ENCODE data around the gene PTP4A1.

Gene PTP4A1

GRCh38 chr6:63554782-63555181, 17.5 kb upstream of the PTP4A1 start:
- DNase-seq (ENCODE audit: low spot score) = no peak

GRCh38 chr6:63556369-63556768, 15.9 kb upstream of the PTP4A1 start:
- no peak for DNase-seq (ENCODE audit: low spot score)

GRCh38 chr6:63558278-63558677, 14.0 kb upstream of the PTP4A1 start:
- DNase-seq (ENCODE audit: low spot score) = no peak

GRCh38 chr6:63560801-63561287, 11.4 kb upstream of the PTP4A1 start:
- DNase-seq (ENCODE audit: low spot score) = no peak

GRCh38 chr6:63561288-63561687, 11.0 kb upstream of the PTP4A1 start:
- no peak for DNase-seq (ENCODE audit: low spot score)

- DNase-seq (ENCODE audit: low spot score) = no peak
Observed at GRCh38 chr6:63563235-63563634, 9.0 kb upstream of the PTP4A1 start.

- no peak for DNase-seq (ENCODE audit: low spot score)
Observed at GRCh38 chr6:63565058-63565726, 7.1 kb upstream of the PTP4A1 start.

GRCh38 chr6:63565727-63566596, 6.3 kb upstream of the PTP4A1 start:
- no peak for DNase-seq (ENCODE audit: low spot score)

- no peak for DNase-seq (ENCODE audit: low spot score)
Observed at GRCh38 chr6:63567966-63568365, 4.3 kb upstream of the PTP4A1 start.

- no peak for DNase-seq (ENCODE audit: low spot score)
Observed at GRCh38 chr6:63571361-63572043, 778 bp upstream of the PTP4A1 start.

GRCh38 chr6:63572747-63573075, 431 bp downstream of the PTP4A1 start:
- DNase-seq (ENCODE audit: low spot score) = no peak

- DNase-seq (ENCODE audit: low spot score) = peak; percentile 31
Observed at GRCh38 chr6:63573076-63573898, 1.0 kb downstream of the PTP4A1 start.

- peak; percentile 78 for DNase-seq (ENCODE audit: low spot score)
Observed at GRCh38 chr6:63573899-63574553, 1.7 kb downstream of the PTP4A1 start.

- no peak for DNase-seq (ENCODE audit: low spot score)
Observed at GRCh38 chr6:63574554-63574900, 2.2 kb downstream of the PTP4A1 start.

GRCh38 chr6:63576147-63576772, 4.0 kb downstream of the PTP4A1 start:
- no peak for DNase-seq (ENCODE audit: low spot score)

- no peak for DNase-seq (ENCODE audit: low spot score)
Observed at GRCh38 chr6:63576985-63577712, 4.9 kb downstream of the PTP4A1 start.

- no peak for DNase-seq (ENCODE audit: low spot score)
Observed at GRCh38 chr6:63578757-63579156, 6.5 kb downstream of the PTP4A1 start.

GRCh38 chr6:63579937-63580703, 7.8 kb downstream of the PTP4A1 start:
- no peak for DNase-seq (ENCODE audit: low spot score)

GRCh38 chr6:63580704-63580961, 8.4 kb downstream of the PTP4A1 start:
- no peak for DNase-seq (ENCODE audit: low spot score)
